DND-41 (cell line): ENCODE measurements around the gene RGL3.

Source experiments
- ATAC-seq: fragments of 200-7000 bp; cut with Tn5 transposase; 3 replicates; pipeline ENCODE4 v1.9.1; 2021; ENCODE audit warnings: low read depth; ENCODE audit not compliant: insufficient read depth
- DNase-seq: peaks from one replicate; pipeline ENCODE4 v3.0.0-alpha.2; 2020
- H2AFZ ChIP-seq: 2 replicates; pipeline ENCODE4 v1.6.0; 2012; ENCODE audit warnings: low read depth, low read length
- H3K27ac ChIP-seq: 2 replicates; pipeline ENCODE4 v1.5.1; 2012; ENCODE audit warnings: low read length, inconsistent platforms
- H3K27me3 ChIP-seq: fragments of 200-600 bp; sonication (generic); 2 replicates; pipeline ENCODE4 v1.6.0; 2012; ENCODE audit warnings: low read length, mild to moderate bottlenecking, inconsistent platforms; ENCODE audit not compliant: insufficient read depth, poor library complexity
- H3K36me3 ChIP-seq: 2 replicates; pipeline ENCODE4 v1.5.1; 2012; ENCODE audit warnings: low read length, inconsistent platforms; ENCODE audit not compliant: insufficient read depth
- H3K4me1 ChIP-seq: 2 replicates; pipeline ENCODE4 v1.5.1; 2012; ENCODE audit warnings: mild to moderate bottlenecking, low read length; ENCODE audit not compliant: insufficient read depth
- H3K4me2 ChIP-seq: 2 replicates; pipeline ENCODE4 v1.6.0; 2012; ENCODE audit warnings: mild to moderate bottlenecking, moderate library complexity, low read length, inconsistent platforms; ENCODE audit not compliant: insufficient read depth
- H3K4me3 ChIP-seq, 2 experiments: fragments of 200-600 bp in 1 of 2; shearing (Covaris generic) in 1 of 2; 2 replicates each; pipeline ENCODE4 v1.5.1; 2012 to 2016; ENCODE audit warnings: inconsistent platforms in 2 of 2, low read length in 2 of 2, mild to moderate bottlenecking in 2 of 2, low read depth in 1 of 2, moderate library complexity in 1 of 2
- H3K79me2 ChIP-seq: 2 replicates; pipeline ENCODE4 v1.6.0; 2012; ENCODE audit warnings: low read length, inconsistent platforms; ENCODE audit not compliant: insufficient read depth
- H3K9ac ChIP-seq: 2 replicates; pipeline ENCODE4 v1.6.0; 2012; ENCODE audit warnings: low read depth, mild to moderate bottlenecking, inconsistent platforms, low read length, moderate library complexity
- H3K9me3 ChIP-seq: 2 replicates; pipeline ENCODE4 v1.5.1; 2012; ENCODE audit warnings: low read length, moderate library complexity, mild to moderate bottlenecking, inconsistent platforms; ENCODE audit not compliant: insufficient read depth, severe bottlenecking
- H4K20me1 ChIP-seq: 2 replicates; pipeline ENCODE4 v1.6.0; 2012; ENCODE audit warnings: low read length; ENCODE audit not compliant: insufficient read depth
- EZH2 ChIP-seq: IDR thresholded peaks from 3 replicates; pipeline ENCODE4 v1.6.1; 2012; ENCODE audit warnings: borderline replicate concordance, low read depth, mild to moderate bottlenecking, moderate library complexity, low read length, inconsistent platforms; ENCODE audit not compliant: severe bottlenecking
- TF ChIP-seq, protein P1 (sequence below): IDR thresholded peaks from 2 replicates; pipeline ENCODE4 v1.5.1; 2012; ENCODE audit warnings: borderline replicate concordance, low read length, moderate library complexity, mild to moderate bottlenecking; ENCODE audit not compliant: poor library complexity, severe bottlenecking; ENCODE audit errors: extremely low read depth

The RGL3 gene

DNA sequence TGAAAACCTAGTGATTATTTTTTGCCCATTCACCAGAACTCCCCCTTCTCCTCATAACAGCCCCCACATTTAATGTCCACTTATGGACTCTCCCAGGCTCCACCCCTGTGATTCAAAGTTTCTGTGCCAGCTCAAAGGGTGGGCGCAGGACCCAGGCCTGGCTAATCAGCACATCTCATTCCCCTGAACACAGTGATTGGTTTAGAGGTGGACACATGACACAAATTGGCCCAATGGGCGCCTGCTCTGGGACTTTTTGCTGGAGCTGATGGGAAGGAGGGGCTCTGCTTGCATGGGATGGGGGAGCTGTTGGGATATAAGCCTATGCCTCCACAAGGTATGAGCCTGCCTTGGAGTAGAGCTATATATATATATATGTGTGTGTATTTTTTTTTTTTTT lies 28.8 kb downstream of the RGL3 start:
- H4K20me1 ChIP-seq, result no peaks in the 10 kb centered on the region
- TF ChIP-seq, protein P1, sequence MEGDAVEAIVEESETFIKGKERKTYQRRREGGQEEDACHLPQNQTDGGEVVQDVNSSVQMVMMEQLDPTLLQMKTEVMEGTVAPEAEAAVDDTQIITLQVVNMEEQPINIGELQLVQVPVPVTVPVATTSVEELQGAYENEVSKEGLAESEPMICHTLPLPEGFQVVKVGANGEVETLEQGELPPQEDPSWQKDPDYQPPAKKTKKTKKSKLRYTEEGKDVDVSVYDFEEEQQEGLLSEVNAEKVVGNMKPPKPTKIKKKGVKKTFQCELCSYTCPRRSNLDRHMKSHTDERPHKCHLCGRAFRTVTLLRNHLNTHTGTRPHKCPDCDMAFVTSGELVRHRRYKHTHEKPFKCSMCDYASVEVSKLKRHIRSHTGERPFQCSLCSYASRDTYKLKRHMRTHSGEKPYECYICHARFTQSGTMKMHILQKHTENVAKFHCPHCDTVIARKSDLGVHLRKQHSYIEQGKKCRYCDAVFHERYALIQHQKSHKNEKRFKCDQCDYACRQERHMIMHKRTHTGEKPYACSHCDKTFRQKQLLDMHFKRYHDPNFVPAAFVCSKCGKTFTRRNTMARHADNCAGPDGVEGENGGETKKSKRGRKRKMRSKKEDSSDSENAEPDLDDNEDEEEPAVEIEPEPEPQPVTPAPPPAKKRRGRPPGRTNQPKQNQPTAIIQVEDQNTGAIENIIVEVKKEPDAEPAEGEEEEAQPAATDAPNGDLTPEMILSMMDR, result no peak
- TF ChIP-seq EZH2, result no peak

DNA sequence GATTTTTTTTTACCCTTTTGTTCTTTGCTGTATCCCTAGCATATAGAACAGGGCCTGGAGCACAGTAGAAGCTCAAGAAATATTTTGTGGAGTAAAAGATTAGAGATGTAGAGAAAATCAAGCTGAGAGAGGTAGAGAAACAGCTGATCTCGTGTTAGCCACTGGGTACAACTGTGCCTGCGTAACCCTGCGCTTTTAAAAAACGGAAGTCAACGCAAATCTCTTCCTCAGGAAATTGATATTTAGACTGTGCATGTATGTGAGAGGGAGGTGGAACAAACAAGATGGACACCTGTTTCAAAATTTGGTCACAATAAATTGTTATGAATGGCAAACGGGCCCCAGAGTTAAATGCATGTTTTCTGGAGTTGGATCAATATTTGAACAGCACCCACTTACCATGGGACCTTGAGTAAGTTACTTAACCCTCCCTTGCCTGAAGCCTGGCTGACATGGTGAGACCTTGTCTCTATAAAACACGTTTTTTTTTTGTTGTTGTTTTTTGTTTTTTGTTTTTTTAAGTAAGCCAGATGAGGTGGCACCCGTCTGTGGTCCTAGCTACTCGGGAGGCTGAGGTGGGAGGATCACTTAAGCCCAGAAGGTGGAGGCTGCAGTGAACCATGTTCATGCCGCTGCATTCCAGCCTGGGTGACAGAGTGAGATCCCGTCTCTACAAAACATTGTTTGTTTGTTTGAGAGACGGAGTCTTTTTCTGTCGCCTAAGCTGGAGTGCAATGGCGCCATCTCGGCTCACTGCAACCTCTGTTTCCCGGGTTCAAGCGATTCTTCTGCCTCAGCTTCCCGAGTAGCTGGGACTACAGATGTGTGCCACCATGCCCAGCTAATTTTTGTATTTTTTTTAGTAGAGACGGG lies 31.7 kb downstream of the RGL3 start:
- no peaks in the 10 kb centered on the region for H3K27me3 ChIP-seq
- H3K4me1 ChIP-seq, result no peaks in the 10 kb centered on the region
- no peaks in the 10 kb centered on the region for H3K9me3 ChIP-seq
- no peak overlapping the region for H3K4me3 ChIP-seq
- TF ChIP-seq, protein P1, result no peak
- no peak for TF ChIP-seq EZH2
- H3K4me2 ChIP-seq, result no peak overlapping the region
- H3K36me3 ChIP-seq, result no peaks in the 10 kb centered on the region
- no peak overlapping the region for H3K9ac ChIP-seq
- ATAC-seq (no peak), DNase-seq (no peak)
- H3K27ac ChIP-seq, result no peak overlapping the region
- no peaks in the 10 kb centered on the region for H4K20me1 ChIP-seq
- no peaks in the 10 kb centered on the region for H3K79me2 ChIP-seq
- no peak overlapping the region for H2AFZ ChIP-seq

More for the DNA sequence above, 28.8 kb downstream of the RGL3 start:
- no peaks in the 10 kb centered on the region for H3K27me3 ChIP-seq
- peaks cover 4% of the 10 kb centered on the region; the same call in 1 of the 2 replicates for H3K4me1 ChIP-seq
- no peak overlapping the region for H3K9ac ChIP-seq
- H3K4me2 ChIP-seq, result no peak overlapping the region
- no peak for DNase-seq
- ATAC-seq, result no peak
- H3K36me3 ChIP-seq, result no peaks in the 10 kb centered on the region
- no peak overlapping the region for H3K27ac ChIP-seq
- H3K4me3 ChIP-seq, result no peak overlapping the region
- no peak overlapping the region for H2AFZ ChIP-seq
- no peaks in the 10 kb centered on the region for H3K9me3 ChIP-seq
- H3K79me2 ChIP-seq, result no peaks in the 10 kb centered on the region

DNA sequence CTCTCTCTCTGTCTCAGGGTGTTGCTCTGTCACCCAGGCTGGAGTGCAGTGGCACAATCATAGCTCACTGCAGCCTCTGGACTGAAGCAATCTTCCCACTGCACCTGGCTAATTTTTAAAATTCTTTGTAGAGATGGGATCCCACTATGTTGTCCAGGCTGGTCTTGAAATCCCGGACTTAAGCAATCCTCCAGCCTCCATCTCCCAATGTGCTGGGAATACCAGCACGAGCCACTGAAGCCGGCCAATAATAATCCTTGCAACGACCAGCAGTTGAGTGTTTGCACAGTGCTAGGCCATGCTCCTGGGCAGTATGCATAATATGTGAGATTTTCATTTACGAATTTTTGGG lies 34.4 kb downstream of the RGL3 start:
- Histone ChIP-seq H3K36me3 (no peaks in the 10 kb centered on the region), H3K4me2 (no peak overlapping the region)
- ATAC-seq, result no peak

More for the DNA sequence above, 34.4 kb downstream of the RGL3 start:
- Histone ChIP-seq H2AFZ (no peak overlapping the region), H3K79me2 (peaks cover 10% of the 10 kb centered on the region), H3K9me3 (no peaks in the 10 kb centered on the region), H3K4me1 (peaks cover 19% of the 10 kb centered on the region), H3K27me3 (no peaks in the 10 kb centered on the region), H3K9ac (no peak overlapping the region), H3K4me3 (no peak overlapping the region), H3K27ac (no peak overlapping the region), H4K20me1 (no peaks in the 10 kb centered on the region)
- DNase-seq, result no peak
- TF ChIP-seq EZH2, result no peak
- TF ChIP-seq, protein P1, result no peak
